Keratinocyte (primary cell): Measurements from ENCODE around the gene BORCS5. TPM values are rescaled to one million over a fixed set of nuclear protein-coding genes. Genes with fewer than 3 reads are reported as not detected.

Source experiments
- DNase-seq: peaks from one replicate; pipeline ENCODE4 v3.0.0-alpha.2; 2011; ENCODE audit warnings: low read depth, missing footprints, low spot score
- FAIRE-seq: peaks from 2 replicates; lab custom pipeline; 2011; peaks lifted over from hg19 to GRCh38; lab: Jason Lieb, UNC
- H2AFZ ChIP-seq: 2 replicates; pipeline ENCODE4 v1.6.0; 2012; ENCODE audit warnings: low read length, control low read depth, inconsistent platforms; ENCODE audit not compliant: control insufficient read depth
- H3K27ac ChIP-seq: 2 replicates; pipeline ENCODE4 v1.5.1; 2011; ENCODE audit warnings: low read length; ENCODE audit not compliant: control insufficient read depth, insufficient read depth
- H3K27me3 ChIP-seq: 3 replicates; pipeline ENCODE4 v1.6.0; 2011; ENCODE audit warnings: low read length; ENCODE audit not compliant: control insufficient read depth, insufficient read depth; ENCODE audit errors: extremely low read depth
- H3K36me3 ChIP-seq, 2 experiments: 2 replicates in 1 of 2; 3 replicates in 1 of 2; pipeline ENCODE4 v1.5.1; 2011; ENCODE audit warnings: low read length in 2 of 2, mild to moderate bottlenecking in 1 of 2; ENCODE audit not compliant: control insufficient read depth in 2 of 2, insufficient read depth in 2 of 2; ENCODE audit errors: extremely low read depth in 1 of 2
- H3K4me1 ChIP-seq: 3 replicates; pipeline ENCODE4 v1.5.1; 2011; ENCODE audit warnings: low read length; ENCODE audit not compliant: control insufficient read depth, insufficient read depth; ENCODE audit errors: extremely low read depth
- H3K4me2 ChIP-seq: 3 replicates; pipeline ENCODE4 v1.6.0; 2011; ENCODE audit warnings: low read depth, low read length; ENCODE audit not compliant: control insufficient read depth, insufficient read depth; ENCODE audit errors: extremely low read depth
- H3K4me3 ChIP-seq, 3 experiments: fragments of 200-600 bp in 1 of 3; sonication (generic) in 1 of 3; 2 replicates in 2 of 3; 3 replicates in 1 of 3; pipeline ENCODE4 v1.5.1; 2011 to 2016; ENCODE audit warnings: low read length in 3 of 3, mild to moderate bottlenecking in 3 of 3, control low read depth in 2 of 3, inconsistent platforms in 1 of 3, low read depth in 1 of 3, mixed read lengths in 1 of 3, mixed run types in 1 of 3, moderate library complexity in 1 of 3; ENCODE audit not compliant: control insufficient read depth in 2 of 3, insufficient read depth in 2 of 3; ENCODE audit errors: extremely low read depth in 1 of 3
- H3K79me2 ChIP-seq: 2 replicates; pipeline ENCODE4 v1.6.0; 2012; ENCODE audit warnings: low read length; ENCODE audit not compliant: control insufficient read depth, insufficient read depth
- H3K9ac ChIP-seq: 3 replicates; pipeline ENCODE4 v1.6.0; 2011; ENCODE audit warnings: low read length; ENCODE audit not compliant: control insufficient read depth, insufficient read depth; ENCODE audit errors: extremely low read depth
- H3K9me1 ChIP-seq: 3 replicates; pipeline ENCODE4 v1.6.0; 2011; ENCODE audit warnings: low read length; ENCODE audit not compliant: control insufficient read depth, insufficient read depth; ENCODE audit errors: extremely low read depth
- H3K9me3 ChIP-seq: 2 replicates; pipeline ENCODE4 v1.5.1; 2012; ENCODE audit warnings: low read depth, low read length; ENCODE audit not compliant: control insufficient read depth
- H4K20me1 ChIP-seq: 3 replicates; pipeline ENCODE4 v1.6.0; 2011; ENCODE audit warnings: low read length; ENCODE audit not compliant: control insufficient read depth, insufficient read depth; ENCODE audit errors: extremely low read depth
- EZH2 ChIP-seq: IDR thresholded peaks from one replicate; pipeline ENCODE4 v1.6.1; 2012; ENCODE audit warnings: inconsistent platforms, mild to moderate bottlenecking, low read length, moderate library complexity
- dilution Hi-C: fragments of 300-500 bp; cut with MboI; formaldehyde crosslinking; loops from one replicate; pipeline ENCODE4 v1.7.0; 2020; ENCODE audit warnings: low sequenced_read_pairs; ENCODE audit not compliant: extremely low pct_ligation_motif_present
- polyA plus RNA-seq, 5 experiments: library from polyadenylated mRNA; depleted of rRNA in 3 of 5; stranded (reverse) in 3 of 5; stranded (forward) in 1 of 5; unstranded in 1 of 5; fragments of >200 nt; gene quantifications; 1 replicate in 1 of 5; 2 replicates in 3 of 5; 3 replicates in 1 of 5; pipeline versions ENCODE4 v1.2.1 to v1.2.3, GENCODE V29; 2011 to 2012; ENCODE audit warnings: missing spikeins in 2 of 5, low read depth in 1 of 5, low replicate concordance in 1 of 5
- TF ChIP-seq, protein P1 (sequence below), 3 experiments: IDR thresholded peaks in 1 of 3; conservative IDR thresholded peaks in 1 of 3; optimal IDR thresholded peaks in 1 of 3; 2 replicates in 2 of 3; 3 replicates in 1 of 3; pipeline versions ENCODE3 to v1.5.1; 2011; ENCODE audit warnings: low read length in 3 of 3, mild to moderate bottlenecking in 3 of 3, moderate library complexity in 2 of 3, control low read depth in 1 of 3, inconsistent platforms in 1 of 3; ENCODE audit not compliant: insufficient read depth in 2 of 3; ENCODE audit errors: extremely low read depth in 1 of 3

Gene BORCS5
- polyA plus RNA-seq, 1 donor (not counting 4 experiments of a cell fraction or from before 2014, with no cell fraction given), result 5.4 TPM

- no peak for TF ChIP-seq EZH2
- TF ChIP-seq, protein P1, sequence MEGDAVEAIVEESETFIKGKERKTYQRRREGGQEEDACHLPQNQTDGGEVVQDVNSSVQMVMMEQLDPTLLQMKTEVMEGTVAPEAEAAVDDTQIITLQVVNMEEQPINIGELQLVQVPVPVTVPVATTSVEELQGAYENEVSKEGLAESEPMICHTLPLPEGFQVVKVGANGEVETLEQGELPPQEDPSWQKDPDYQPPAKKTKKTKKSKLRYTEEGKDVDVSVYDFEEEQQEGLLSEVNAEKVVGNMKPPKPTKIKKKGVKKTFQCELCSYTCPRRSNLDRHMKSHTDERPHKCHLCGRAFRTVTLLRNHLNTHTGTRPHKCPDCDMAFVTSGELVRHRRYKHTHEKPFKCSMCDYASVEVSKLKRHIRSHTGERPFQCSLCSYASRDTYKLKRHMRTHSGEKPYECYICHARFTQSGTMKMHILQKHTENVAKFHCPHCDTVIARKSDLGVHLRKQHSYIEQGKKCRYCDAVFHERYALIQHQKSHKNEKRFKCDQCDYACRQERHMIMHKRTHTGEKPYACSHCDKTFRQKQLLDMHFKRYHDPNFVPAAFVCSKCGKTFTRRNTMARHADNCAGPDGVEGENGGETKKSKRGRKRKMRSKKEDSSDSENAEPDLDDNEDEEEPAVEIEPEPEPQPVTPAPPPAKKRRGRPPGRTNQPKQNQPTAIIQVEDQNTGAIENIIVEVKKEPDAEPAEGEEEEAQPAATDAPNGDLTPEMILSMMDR (optimal IDR thresholded peaks at IDR 0.05 in 1 of 3, IDR thresholded peaks at IDR 0.05 in 1 of 3, conservative IDR thresholded peaks at IDR 0.05 in 1 of 3; ENCODE audit: extremely low read depth in 1 of 3, insufficient read depth in 2 of 3, low read length in 3 of 3), result no peak
- no peaks in the 10 kb centered on the region for H3K36me3 ChIP-seq
- H3K27me3 ChIP-seq, result no peaks in the 10 kb centered on the region
- peaks cover 17% of the 10 kb centered on the region for H3K4me1 ChIP-seq
- dilution Hi-C loops, result no loop called here
- no peak for DNase-seq
- no peak overlapping the region for H3K4me3 ChIP-seq
- no peaks in the 10 kb centered on the region for H4K20me1 ChIP-seq
- H3K79me2 ChIP-seq, result no peaks in the 10 kb centered on the region
- no peak overlapping the region for H3K27ac ChIP-seq
- FAIRE-seq, result no peak
- H3K9ac ChIP-seq, result no peak overlapping the region
- no peaks in the 10 kb centered on the region for H3K9me1 ChIP-seq
- no peaks in the 10 kb centered on the region for H3K9me3 ChIP-seq
- no peak overlapping the region for H2AFZ ChIP-seq
- no peak overlapping the region for H3K4me2 ChIP-seq
Observed at GRCh38 chr12:12466157-12466556, 109.3 kb downstream of the BORCS5 start.

DNA sequence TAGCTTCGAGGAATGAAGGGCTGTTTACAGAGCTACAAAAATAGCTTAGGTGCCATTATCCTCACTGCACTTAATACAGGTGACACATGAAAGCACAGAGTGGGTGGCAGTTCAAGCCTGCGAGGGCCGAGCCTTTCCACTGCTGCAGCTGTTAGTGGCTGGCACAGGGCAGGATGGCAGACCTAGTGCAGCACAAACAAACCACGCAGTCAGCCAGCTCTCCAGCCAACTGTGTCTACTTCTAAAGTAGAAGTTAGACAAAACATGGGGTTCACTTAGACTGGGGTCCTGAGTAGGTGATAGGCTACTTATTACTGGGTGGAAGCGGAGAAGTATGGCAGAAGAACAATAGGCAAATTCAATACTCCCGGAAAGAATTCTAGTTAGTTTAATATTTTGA lies 110.4 kb downstream of the BORCS5 start:
- FAIRE-seq (no peak), DNase-seq (no peak)
- TF ChIP-seq, protein P1 (optimal IDR thresholded peaks at IDR 0.05 in 1 of 3, IDR thresholded peaks at IDR 0.05 in 1 of 3, conservative IDR thresholded peaks at IDR 0.05 in 1 of 3; ENCODE audit: extremely low read depth in 1 of 3, insufficient read depth in 2 of 3, low read length in 3 of 3), result no peak
- no peak for TF ChIP-seq EZH2
- Histone ChIP-seq H3K9me3 (no peaks in the 10 kb centered on the region), H3K27ac (no peak overlapping the region), H3K79me2 (no peaks in the 10 kb centered on the region), H3K36me3 (no peaks in the 10 kb centered on the region), H3K9me1 (no peaks in the 10 kb centered on the region), H3K27me3 (no peaks in the 10 kb centered on the region), H3K4me2 (no peak overlapping the region), H3K4me1 (peaks cover 17% of the 10 kb centered on the region), H2AFZ (no peak overlapping the region), H3K9ac (no peak overlapping the region), H4K20me1 (no peaks in the 10 kb centered on the region), H3K4me3 (no peak overlapping the region)
- dilution Hi-C loops, result no loop called here
